GM19351 (cell line): Measurements from ENCODE around the gene MRPL40.

Experiments used
- ATAC-seq: cut with Tn5 transposase; IDR thresholded peaks from one replicate; pipeline ENCODE4 v1.9.1; 2021; ENCODE audit warnings: mild to moderate bottlenecking, moderate library complexity; ENCODE audit not compliant: unreplicated experiment

MRPL40 gene

GRCh38 chr22:19406281-19406811, 26.0 kb upstream of the MRPL40 start:
- no peak for ATAC-seq

DNA sequence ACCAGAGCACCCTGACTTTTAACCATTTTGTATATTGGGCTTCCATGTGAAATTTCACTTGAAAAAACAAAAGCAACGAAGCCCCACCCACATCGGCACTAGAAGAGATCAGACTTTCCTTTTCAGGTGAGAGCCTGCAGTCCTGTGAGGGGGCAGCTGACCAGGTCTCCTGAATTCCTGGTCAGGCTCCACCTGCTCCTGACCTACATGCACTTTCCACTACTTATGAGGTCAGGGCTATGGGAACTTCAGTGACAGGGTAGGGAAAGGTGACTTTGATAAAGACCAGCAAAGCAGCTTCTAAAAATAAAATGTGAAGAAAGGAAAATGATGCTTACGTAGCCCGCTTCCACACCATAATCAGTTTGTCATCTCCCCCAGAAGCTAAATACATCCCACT, 25.5 kb upstream of the MRPL40 start:
- no peak for ATAC-seq

DNA sequence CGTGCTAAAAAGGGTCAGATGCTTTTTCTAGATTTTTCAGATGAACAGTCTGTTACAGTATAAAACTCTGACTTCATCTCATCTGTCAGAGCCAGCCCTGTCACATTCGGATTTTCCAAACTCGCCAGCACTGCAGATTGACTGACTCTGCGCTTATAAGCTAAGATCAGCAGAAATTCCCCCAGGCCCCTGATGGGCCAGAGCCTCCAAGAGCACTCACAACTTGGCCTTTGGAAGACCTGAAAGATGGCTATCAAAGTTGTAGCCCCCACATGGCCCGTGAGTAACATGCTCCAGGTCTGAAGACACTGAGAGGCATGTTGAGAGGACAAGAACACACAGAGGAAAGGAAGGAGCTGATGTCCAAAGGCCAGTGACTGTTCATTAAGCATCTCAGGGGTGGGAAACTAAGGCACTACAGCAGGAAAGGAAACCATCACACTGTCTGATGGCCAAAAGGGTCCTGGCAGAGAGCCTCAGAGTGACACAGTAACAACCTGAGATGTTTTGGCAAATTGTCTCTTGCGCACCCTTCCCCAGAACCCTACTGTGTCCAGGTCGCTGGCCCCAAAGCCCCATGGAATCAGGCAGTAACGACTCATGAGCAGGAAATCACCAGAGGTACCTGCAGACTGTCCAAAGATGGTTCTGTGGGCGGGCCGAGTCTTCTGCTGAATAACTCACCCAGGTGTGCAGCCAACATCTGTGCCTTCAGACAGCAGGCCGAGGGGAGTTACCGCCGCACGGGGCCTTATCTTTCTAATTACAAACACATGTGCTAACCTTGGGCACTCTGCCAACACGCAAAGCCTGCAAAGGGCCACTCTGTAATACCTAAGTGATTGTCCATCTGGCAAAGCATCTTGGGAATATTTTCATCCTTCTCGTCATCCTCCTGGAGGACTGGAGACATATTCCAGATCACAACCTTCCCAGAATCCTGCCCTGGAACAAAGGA, 24.4 kb upstream of the MRPL40 start:
- no peak for ATAC-seq

DNA sequence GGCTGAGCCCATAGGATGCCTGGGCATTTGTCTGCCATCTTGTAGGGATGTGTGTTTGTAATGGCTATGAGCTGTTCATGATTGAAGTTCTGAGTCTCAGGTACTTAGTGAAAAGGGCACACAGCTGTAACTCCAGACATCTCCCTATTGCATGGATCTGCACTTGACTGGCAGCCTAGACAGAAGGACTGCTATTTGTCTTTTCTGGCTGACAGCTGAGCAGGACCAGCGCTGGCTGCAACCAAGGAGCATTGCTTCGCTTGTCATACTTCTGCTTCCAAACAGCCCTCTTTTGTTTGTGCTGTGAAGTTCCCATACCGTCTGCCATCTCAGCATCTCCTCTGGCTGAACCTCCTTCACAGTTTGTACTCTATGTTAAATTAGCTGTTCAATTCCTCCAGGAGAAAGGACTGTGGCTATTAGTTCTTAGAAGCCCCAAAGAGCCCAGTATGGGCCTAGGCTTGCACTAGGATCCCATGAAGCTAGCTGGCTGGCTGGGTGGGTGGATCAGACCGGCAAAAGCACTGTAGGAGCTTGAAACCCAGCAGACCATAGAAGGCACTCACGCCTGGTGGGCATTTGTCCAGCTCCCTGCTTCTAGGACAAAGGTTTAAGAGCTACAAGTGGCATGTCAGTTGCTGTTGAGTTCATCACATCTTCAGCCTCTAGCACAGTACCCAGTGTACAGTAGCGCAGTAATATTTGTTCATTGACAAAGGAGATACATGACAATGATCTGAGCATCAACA, 21.2 kb upstream of the MRPL40 start:
- ATAC-seq, result no peak

- ATAC-seq, result no peak
Measured at GRCh38 chr22:19411690-19412045, 20.7 kb upstream of the MRPL40 start.

DNA sequence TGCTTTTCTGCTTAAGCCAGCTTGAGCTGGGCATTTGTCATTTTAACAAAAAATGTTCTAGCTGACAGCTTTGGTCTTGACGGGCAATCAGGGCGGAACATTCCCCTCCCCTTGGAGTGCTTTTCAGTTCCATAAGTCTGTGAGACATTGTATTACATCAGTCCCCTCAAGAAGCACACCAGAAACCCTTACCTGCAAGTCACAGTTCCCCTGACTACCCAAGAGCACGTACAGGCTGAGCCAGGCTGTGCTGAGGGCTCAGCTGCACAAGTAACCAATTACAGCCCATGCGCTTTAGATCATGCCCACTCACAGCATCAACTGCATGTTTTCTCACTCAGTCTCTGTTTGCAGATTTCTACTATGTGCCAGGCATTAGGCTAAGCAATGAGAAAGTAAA, 19.9 kb upstream of the MRPL40 start:
- no peak for ATAC-seq

- ATAC-seq, result no peak
Measured at GRCh38 chr22:19412923-19413322, 19.4 kb upstream of the MRPL40 start.

GRCh38 chr22:19419086-19419463, 13.3 kb upstream of the MRPL40 start:
- no peak for ATAC-seq

- no peak for ATAC-seq
Measured at GRCh38 chr22:19419464-19420178, 12.7 kb upstream of the MRPL40 start.

DNA sequence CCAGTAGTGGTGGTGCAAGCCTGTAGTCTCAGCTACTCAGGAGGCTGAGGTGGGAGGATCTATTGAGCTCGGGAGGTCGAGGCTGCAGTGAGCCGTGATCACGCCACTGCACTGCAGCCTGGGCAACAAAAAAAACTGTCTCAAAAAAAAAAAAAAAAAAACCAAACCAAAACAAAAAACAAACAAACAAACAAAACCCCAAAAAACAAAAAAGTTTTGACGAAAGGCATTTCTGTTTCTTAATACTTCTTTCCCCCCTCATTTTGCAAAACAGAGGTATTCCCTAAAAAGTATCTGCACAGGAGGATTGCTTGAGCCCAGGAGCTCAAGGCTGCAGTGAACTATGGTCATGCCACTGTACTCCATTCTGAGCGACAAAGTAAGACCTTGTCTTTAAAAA, 12.0 kb upstream of the MRPL40 start:
- ATAC-seq, result no peak

GRCh38 chr22:19422440-19423301, 9.7 kb upstream of the MRPL40 start:
- ATAC-seq, result no peak

DNA sequence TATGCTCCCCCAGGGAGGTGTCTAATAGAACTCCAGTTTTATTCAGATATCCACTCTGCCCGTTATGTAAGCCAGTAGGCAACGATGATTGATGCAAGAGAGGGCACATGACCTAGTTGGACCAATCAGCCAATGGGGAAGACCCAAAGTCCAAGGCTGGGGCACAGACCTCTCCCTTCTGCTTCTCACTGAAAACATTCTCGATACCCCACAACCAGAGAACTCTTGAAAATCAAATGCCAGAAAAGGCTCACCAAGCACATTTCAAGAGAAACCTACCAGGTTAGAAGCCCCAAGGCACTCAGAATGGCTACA, 8.2 kb upstream of the MRPL40 start:
- no peak for ATAC-seq

DNA sequence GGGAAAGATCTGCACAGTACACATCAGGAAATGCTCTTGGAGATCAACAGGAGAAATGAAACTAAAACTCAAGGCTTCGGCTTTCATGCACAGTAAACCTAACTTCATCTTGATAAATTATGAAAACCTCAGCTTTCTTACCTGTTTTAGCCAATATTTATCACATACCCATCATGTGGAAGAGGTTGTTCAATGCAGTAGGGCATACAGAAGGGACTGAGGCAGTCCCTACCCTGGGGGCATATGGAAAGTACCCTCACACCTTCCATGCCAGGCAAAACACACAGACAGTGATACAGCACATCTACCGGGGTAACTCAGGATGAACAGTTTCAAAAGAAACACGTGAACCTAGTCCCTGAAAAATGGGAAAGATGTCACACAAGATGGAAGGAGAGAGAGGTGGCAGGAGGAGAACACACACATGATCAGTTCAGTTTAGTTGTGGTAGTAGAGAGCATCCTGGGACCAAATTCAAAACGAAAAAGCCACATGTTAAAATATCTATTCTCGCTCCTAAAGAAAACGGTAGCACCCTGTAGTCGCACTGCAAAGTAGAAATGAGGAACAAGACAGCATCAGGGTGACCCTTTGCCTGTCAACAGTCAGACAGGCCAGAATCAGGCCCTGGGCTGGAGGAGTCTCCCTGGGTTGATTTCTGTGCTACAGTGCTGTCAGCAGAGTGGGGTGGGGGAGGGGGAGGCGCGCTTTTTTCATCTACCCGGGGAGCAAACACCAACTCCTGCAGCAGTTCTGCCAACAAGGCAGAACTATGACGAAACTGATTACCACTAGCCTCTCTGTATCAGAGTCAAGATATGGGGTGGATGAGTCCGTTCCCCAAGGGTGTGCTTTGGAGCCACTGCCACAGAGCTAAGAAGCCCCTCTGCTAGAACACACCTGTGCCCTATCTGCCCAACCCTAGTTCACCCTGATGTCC, 2.1 kb upstream of the MRPL40 start:
- ATAC-seq, result no peak

GRCh38 chr22:19430890-19431541, 1.3 kb upstream of the MRPL40 start:
- ATAC-seq, result no peak

GRCh38 chr22:19431649-19432132, 654 bp upstream of the MRPL40 start, which contains the start of gene HIRA:
Gene HIRA (minus strand): TSS chr22:19431733. CDS start chr22:19431476, 257 bp downstream.
- ATAC-seq, result peak; percentile 36

GRCh38 chr22:19434401-19434800, 2.1 kb downstream of the MRPL40 start:
- no peak for ATAC-seq

DNA sequence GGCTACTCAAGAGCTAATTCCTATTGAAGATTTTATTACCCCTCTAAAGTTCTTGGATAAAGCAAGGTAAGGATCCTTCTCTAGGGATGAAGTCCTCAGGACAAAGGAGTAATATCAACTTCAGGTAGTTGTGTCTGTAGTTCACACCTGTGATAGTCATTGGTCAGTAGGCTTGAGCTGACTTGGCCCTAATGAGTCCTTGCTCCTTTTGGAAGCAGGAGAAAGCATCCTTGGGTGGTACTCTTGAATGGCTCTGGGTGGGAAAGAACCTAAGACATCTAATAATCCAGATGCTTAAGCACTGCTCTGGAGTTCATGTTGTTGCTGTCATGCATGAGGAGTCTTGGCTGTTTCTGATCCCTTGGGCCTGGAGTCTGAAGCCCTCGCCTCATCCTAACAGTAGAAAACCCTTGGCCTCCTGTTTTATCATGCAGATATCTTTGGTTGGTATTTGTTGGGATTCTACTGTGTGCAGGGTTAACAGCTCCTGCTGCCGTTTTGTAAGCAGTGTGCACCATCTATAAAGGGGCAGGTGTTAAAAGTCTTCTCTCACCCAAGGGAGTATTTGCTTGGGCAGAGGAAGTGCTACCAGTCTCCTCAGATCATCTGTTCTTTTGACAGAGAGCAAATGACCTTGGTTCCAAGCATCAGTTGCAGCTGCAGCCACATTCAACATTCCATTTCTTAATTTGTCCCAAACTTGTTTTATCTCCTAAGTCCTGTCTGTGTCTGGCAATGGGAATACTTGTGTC, 2.7 kb downstream of the MRPL40 start:
- ATAC-seq, result no peak
